NCI-H82 treated with DMSO at 0.1 percent for 48 hours (cell line): ENCODE data around the gene SH3RF3.

ENCODE experiments used
- DNase-seq: peaks from one replicate; lab custom pipeline; 2025; ENCODE audit not compliant: unreplicated experiment; lab: John Stamatoyannopoulos, UW

Gene SH3RF3

DNA sequence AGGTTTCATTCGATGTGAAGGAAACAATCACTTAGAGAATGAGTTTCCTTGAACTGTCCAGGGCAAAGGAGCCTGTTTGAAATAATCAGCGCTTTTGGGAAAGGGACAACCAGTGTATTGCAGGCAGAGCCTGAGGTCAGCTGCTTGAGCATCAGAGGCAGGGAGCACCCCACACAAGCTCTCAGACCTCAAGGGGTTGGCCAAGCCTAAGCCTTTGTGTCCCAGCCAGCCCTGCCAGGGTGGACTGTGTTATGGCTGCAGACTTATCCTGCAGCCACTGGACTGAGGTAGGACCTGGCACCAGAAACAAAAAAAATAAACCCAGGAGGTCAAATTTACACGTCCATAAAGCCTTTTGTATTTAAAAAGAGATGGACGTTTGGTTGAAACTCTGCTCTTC, 256.5 kb downstream of the SH3RF3 start:
- DNase-seq = no peak

DNA sequence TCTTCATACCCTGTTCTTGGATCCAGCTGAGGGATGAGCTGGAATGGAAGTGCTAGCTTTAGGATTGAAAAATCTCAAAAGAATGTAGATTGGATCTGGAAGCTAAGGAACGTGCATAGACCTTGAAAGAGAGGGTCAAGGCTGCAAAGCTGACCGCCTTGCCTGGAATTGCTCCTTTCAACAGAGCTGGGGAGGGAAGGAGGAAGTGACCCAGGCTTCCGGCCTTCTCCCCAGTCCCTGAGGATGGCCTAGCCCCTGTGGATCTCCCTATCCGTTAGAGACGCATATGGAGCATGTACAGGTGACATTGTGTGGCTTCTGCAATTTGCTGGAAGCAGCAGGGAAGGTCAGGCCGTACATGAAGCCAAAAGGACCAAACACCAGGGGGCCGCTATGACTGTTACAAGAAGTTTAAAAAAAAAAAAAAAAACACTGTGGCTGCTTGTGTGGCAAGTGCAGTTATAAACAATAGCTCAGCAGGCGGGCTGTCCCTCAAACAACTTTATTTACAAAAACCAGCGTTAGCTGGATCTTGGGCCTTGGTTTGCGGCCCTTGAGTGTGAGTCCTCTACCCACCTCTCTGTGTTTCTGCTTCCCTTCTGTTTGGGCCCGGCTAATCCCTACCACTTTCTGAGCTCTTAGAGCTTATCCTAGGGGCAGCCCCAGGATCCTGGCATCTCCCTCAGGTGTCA, 257.1 kb downstream of the SH3RF3 start:
- DNase-seq = no peak

DNA sequence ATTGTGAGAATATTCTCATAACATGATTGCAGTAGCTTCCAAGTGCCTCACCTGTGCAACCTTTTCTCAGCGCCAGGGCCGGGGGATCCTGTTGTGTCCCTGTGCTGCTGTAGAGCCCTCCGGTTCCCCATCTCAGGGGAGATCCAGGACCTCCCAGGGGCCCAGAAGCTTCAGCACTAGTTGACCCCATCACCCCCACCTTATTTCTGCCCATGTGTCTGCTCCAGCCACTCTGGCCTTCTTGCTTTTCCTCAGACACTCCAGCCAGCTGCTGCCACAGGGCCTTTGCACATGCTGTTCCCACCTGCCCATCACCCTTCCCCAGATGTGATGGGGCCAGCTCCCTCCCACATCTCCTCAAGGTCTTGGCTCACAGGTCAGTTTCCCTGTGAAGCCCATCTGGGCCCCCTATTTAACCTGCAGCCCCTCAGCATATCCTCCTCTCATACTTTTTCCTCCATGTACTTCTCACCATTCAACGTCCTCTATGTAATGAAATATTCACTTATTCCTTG, 258.3 kb downstream of the SH3RF3 start:
- DNase-seq = no peak

DNA sequence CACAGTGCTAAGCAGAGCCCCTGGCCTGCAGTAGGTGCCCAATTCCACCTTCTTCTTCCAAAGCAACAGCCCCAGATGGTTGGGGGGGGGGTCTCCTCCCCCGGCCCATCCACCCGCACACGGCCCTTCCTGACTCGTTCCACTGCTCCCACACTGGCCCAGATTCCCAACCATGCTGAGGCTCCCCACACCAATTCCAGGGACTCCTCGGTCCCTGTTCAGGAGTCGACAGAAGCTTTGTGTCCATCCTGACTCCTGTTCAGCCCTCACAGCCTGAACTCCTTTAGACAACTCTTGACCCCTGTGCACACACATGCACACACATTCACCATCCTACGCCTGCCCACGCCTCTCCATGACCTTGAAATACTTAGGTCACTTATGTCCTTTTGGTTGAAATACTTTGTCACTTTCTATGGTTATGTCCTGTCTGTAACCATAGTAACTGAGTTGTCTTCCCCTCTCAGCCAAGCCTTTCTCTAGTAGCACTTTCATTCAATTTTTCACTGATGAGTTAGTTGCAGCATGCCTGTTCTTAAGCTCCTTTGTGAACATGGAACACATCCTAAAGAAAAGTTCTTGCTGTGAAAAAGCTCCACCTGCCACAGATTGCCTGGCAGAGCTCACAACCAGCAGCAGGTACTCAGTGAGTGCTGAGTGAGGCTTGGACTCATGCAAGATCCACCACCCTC, 258.9 kb downstream of the SH3RF3 start:
- DNase-seq = no peak

DNA sequence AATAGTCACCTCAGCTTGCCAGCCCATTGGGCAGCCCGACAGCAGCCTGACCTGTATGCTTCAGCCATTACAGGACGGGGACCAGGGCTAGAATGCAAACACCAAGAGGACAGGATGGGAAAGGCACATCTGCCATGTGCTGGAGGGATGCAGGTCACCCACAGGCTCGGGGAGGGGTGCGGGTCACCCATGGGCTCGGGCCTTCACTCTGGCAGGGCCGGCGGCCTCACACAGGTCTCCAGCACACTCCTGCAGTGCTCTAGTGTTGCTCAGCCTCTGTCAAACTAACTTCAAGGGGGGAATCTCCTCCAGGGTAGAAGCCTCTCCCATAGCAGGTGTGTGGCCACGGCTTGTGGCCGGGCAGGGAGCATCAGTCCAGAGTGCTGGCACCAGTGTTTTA, 262.2 kb downstream of the SH3RF3 start:
- DNase-seq = no peak

DNA sequence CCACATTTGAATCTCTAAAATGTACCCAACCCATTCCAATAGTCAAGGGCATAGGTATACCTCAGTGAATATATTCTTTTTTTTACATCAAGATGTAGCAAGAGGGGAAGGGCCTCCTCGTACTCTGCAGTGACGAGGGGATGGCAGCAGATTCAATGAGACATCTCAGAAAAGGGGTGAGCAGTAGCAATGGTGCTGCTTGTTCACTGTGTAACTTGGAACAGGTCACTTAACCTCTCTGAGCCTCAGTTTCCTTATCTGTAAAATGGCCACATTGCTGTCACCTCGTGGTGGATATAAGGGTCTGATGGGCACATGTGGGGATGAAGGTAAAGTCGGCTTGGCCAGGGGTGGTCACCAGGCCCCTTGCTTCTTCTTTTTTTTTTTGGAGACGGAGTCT, 263.1 kb downstream of the SH3RF3 start:
- DNase-seq = no peak

DNA sequence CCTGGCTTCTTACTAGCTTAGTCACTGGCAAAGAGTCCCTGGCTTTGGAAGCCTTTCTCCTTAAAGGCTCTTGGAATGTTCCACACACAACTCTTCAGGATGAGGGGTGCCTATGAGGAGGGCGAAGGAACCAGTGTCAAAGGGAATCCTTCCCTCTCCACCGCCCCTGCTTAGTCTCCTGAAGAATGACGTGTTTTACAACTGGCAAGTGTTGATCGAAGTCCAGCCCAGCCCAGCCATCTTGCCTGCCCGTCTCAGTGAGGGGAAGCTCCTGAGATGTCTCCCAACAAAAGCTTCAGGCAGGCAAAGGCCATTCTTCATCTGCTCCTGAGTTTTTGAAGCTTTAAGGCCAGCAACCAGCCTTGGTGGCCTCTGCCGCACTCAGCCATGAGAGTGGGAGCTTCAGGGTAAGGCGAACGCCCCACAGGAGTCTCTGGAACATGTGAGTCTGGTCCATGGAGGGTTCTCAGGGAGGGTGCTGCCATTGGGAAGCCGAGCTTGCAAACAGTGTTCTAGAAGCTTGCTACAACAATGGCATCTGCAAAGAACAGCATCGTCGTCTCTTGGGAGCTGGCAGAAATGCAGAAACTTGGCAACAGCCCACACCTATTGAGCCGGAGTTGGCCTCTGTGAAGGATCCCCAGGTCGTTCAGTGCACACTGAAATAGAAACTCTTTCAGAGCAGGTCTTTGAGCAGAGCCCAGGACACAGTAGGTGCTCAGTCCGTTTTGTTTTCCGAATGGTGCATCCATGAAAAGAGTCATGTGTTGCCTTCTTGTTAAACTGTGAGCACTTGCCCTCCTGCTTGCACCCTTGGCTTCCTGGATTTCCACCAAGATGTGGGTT, 264.0 kb downstream of the SH3RF3 start:
- no peak for DNase-seq

DNA sequence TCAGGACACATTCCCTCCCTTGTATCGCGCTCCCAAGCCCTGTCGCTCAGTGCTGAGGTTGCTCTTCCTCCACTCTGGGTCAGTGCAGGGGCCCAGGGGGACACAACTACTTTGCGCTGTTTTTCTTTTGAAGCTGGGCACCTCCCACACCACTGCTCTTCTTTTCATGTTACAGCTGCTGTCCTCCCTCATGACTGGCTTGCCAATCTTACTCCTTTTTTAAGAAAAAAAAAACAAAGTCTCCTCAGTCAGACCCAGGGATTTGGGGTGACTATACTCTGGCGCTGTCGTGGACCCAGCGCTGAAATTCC, 264.6 kb downstream of the SH3RF3 start:
- DNase-seq = no peak

DNA sequence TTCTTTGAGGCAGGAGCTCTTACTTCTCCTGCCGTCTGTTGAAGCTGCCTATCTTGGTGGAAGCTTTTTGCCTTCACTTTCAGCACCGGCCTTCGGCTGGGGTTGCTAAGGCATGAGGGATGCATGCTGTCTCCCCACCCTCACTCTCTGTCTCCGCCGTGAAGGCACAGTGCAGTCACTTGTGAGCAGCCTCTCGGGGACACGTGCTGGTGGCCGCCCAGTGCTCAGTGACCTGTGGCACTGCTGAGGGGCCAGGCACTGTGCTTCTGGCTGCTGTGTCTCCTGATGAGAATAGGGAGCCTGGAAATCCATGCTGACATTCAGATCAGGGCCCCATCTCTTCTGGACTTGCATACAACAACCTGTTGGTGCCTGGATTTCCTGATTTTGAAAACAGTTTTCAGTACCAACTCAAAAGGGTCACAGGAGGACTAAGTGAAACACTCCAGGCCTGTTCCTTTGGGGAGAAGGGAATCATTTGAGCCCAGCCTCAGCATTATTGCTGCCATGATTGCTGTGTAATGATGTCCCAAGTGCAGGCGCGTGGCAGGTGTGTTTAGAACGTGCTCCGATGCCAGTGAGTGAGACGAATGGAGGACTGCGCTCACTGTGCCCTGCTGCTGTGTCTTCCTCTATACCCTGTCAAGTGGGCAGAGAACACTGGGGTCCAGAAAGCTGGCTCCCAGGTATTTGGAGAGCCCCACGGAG, 266.6 kb downstream of the SH3RF3 start:
- no peak for DNase-seq

DNA sequence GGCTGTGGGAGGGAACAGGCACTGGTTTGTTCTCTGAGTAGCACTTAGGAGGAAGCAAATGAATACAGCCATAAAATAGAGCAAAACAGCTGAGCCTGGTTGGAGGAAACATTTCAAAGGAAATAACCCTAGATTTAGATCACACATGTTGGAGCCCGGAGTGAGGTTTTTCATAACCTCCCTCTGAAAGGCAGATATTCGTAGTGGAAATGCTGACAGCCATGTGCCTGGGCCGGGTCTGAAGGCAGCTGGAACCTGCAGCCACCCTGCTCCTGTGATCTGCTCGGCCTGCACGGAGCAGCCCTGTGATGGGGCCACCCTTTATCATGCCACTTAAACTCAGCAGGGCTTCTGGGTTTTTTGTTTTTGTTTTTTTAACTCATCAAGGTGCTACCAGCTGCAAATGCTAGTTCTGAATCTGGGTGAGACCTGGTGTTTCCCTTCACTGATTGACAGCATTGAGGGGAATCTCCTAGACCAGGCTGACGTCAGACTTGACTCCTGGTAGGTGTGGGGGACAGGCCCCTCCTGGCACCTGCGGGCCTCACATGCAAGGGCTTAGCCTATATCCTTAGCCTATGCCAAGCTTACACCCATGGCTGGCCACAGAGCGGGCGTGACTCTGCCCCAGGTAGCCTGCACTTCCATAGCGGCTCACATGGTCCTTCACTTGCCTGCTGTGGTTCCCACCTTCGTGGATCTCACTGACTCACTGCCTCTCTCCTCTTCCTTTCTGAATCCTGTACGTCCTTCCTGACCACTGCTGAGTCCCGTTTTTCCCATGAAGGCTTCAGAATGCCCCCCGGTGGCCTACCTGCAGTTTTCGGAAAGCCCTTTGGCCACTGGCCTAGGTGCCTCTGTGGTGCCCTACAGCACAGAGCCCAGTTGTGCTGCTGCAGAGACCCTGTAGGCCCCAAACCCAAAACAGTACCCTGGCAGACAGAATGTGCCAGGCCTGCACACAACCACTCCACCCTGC, 267.5 kb downstream of the SH3RF3 start:
- DNase-seq = no peak

DNA sequence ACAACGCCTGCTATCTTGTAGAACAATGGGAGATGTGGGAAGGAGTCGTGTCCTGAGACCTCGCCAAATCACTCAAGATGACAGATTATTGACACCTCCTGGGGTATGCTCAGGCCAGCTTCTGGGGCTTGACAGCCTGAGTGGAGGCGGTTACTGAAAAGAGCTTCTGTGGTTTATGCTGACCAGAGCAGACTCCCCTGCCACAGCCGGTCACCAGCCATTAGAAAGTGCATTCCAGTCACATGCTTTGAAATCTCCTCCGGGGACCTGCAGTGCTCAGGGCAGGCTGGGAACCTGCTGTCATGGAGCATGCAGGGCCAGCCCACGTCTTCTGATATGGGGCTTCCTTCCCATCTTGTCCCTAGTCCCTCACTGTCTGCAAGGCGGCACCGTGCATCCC, 268.9 kb downstream of the SH3RF3 start:
- no peak for DNase-seq

DNA sequence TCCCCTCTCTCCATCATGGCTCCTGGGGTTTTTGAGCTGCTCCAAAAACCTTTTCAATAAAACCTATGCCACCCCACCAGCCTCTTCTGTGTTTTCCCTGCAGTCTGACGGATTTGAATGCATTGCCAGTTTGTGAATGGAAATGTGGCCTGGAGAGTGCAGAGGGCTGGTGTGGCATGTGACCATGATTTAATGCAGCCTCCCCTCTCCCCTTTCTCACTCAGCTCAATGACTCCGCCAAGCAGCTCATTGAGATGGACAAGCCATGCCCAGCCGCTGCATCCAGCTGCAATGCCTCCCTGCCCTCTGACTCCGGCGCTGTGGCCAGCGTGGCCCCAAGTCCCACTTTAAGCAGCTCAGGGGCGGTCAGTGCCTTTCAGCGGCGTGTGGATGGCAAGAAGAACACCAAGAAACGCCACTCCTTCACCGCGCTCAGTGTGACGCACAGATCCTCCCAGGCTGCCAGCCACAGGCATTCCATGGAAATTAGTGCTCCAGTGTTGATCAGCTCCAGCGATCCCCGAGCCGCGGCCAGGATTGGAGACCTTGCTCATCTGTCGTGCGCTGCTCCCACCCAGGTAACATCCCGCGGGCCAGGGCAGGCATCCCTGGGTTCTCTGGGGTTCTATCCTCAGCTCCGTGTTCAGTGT, 269.5 kb downstream of the SH3RF3 start:
- no peak for DNase-seq

DNA sequence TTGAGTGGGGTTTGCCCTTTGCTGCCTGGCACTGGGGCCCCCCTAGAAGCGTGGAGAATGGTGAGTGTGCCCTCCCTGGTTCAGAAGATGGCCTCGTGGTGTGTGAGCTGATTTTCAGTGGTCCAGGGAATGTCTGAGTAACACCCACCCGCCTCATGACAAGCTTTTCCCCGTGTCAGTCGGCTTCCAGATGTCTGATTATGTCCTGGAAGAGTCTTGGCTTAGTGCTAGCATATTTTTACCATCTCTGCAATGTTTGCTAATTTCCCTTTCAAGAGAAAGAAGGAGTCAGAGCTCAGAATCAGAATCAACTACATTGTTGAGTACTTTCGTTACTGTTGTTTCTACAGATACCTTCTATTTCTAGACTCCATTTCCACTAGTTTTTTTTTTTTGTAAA, 270.1 kb downstream of the SH3RF3 start:
- no peak for DNase-seq

DNA sequence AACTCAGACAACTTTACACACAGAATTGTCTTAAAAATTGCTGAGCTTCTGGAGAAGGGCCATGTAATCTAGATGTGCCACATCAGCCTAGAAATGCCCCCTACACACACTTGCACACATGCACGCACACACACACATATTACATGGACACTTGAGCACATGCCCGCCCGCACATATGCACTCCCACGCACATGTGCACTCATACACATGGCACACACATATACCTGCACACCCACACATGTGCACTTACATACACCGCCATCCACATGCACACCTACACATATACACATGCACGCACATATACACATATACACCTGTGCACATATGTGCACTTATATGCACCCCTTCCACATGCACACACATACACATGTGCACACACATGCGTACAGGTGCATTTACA, 271.1 kb downstream of the SH3RF3 start:
- DNase-seq = no peak

DNA sequence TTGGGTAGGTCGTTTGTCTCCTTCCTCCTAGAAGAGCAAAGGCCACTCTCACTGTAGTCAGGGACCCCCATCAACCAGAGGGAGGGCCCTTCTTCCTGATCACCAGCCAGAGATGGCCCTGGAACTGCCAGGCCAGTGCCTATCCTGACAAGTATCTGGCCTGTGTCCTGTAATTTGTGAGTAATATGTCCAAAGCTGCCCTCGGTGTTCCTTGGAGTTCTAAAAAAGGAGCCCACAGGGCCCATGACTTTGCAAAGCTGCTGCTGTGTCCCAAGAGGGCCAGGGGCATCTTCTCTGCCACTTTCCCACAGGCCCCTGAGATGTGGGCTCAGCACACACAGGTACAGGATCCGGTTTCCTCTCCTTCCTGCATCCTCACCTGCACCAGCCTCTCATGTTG, 272.4 kb downstream of the SH3RF3 start:
- DNase-seq = no peak

DNA sequence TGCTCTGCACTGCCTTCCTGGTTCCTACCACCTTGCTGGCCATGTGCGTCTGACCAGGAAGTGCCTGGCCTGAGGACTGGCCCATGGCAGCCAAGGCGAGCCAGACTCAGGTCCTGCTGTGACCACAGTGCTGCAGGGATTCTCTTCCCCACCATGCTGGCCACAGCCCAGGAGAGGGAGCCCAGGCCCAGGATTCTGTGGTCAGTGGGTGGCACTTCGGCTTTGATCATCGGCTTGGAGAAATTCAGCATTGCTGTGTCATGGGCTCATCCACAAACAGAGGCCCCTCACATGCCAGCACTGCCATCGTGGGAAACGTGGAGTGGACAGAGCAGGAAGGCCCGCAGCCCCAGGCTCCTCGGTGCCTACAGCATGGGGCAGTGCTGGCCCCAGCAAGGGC, 273.2 kb downstream of the SH3RF3 start:
- DNase-seq = no peak

DNA sequence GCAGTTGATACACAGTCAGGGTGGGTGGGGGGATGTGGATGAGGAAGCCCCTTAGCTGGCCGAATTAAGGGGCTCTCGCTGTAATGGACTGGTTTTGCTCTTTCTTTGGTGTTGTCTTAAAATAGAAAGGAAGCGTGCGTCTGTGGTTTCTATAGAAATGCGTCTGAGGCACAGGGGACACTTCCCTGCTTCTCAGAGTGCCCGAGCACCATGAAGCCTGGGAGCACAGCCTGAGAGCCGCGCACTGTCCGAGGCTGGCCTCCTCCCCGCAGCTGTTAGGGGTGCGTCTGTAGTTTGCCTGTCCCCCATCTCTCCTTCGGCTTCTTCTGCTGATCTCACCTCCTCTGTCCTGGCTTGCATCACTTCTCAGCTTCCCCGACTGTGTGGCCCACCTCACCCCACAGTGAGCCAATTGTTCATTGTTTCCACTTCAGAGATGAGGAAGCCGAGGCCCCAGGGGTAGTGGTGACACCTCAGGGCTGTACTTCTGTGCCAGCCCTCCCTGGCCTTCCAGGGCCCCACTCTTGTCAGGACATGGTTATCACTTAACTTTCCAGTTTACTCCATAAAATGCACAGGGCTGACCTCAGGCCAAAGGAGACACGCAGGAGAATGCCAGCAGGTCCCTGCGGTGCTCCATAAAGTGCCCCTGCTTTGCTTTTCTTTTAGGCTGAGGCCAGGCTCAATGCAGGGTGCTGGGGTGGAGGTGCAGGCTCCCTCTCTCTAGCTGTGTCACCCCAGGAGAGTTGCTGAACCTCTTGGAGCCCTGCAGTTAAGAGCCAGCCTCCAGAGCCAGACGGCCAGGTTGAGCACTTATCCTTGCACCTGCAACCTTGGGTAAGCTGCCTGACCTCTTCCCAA, 274.2 kb downstream of the SH3RF3 start:
- no peak for DNase-seq

DNA sequence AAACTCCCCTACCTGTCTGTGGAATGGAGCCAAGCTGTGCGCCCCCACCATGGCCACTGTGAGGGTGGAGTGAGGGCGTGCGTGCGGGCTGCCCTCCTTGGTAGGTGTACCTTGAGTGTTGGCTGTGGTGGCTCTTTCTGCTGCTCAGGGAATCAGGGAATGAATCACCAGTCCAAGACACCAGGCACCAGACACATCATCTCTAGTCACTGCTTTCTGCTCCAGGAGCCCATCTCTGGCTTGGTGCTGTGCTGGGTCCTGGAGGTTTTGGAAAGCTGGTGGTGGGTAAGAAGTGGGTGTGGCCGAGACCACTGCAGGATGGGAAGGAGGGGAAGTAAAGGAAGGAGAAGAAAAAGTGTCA, 274.8 kb downstream of the SH3RF3 start:
- DNase-seq = no peak

DNA sequence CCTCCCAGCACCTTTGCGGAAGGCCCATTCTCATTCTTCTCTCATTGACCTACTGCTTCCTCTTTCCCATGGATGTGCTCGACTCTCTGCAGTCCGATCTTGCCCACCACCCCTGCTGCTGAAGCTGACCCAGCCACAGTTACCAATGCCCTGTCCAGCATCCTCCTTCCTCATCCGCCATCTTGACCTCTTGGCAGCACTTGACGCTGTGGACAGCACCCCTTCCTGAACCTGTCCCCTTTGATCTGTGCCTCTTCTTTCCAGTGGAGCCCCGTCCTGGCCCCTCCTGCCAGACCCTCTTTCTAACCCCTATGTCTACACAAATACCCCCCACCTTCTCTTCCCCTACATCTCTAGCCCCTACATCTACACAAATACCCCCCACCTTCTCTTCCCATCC, 275.7 kb downstream of the SH3RF3 start:
- no peak for DNase-seq
